ENCODE results near the gene TUBB6. TPM values are rescaled to one million over a fixed set of nuclear protein-coding genes. Genes with fewer than 3 reads are reported as not detected.

The TUBB6 gene
- total and polyA plus RNA-seq, 9 donors, result 230 to 347 (median 284) TPM

GRCh38 chr18:12352188-12352587 lies 44.1 kb downstream of the TUBB6 start:
- no peak for DNase-seq
- H3K36me3 ChIP-seq (ENCODE audit: control insufficient read depth, insufficient read depth, low read length), result peaks cover 65% of the 10 kb centered on the region
- no peak overlapping the region for H3K4me3 ChIP-seq (ENCODE audit: low read length)
- H3K27me3 ChIP-seq (ENCODE audit: control insufficient read depth, insufficient read depth, low read length), result no peaks in the 10 kb centered on the region
- no peaks in the 10 kb centered on the region for H3K9me3 ChIP-seq (replicated peaks; ENCODE audit: control insufficient read depth, low read depth, low read length)
- no peak overlapping the region for H3K27ac ChIP-seq (ENCODE audit: low read length)
- no peaks in the 10 kb centered on the region for H3K4me1 ChIP-seq (ENCODE audit: control insufficient read depth, insufficient read depth, low read length)
- 96% methylated on average over 5 of the region's 5 CpGs for WGBS (ENCODE audit: insufficient coverage)

GRCh38 chr18:12359515-12359927 lies 51.5 kb downstream of the TUBB6 start:
- no peak for DNase-seq
- no peak overlapping the region for H3K4me3 ChIP-seq (ENCODE audit: low read length)
- H3K27ac ChIP-seq (ENCODE audit: low read length), result no peak overlapping the region
- no peaks in the 10 kb centered on the region for H3K27me3 ChIP-seq (ENCODE audit: control insufficient read depth, insufficient read depth, low read length)
- no peaks in the 10 kb centered on the region for H3K4me1 ChIP-seq (ENCODE audit: control insufficient read depth, insufficient read depth, low read length)
- no CpG with 5 or more reads among the region's 5 CpGs for WGBS (ENCODE audit: insufficient coverage)
- H3K36me3 ChIP-seq (ENCODE audit: control insufficient read depth, insufficient read depth, low read length), result peaks cover 69% of the 10 kb centered on the region
- H3K9me3 ChIP-seq (replicated peaks; ENCODE audit: control insufficient read depth, low read depth, low read length), result no peaks in the 10 kb centered on the region

DNA sequence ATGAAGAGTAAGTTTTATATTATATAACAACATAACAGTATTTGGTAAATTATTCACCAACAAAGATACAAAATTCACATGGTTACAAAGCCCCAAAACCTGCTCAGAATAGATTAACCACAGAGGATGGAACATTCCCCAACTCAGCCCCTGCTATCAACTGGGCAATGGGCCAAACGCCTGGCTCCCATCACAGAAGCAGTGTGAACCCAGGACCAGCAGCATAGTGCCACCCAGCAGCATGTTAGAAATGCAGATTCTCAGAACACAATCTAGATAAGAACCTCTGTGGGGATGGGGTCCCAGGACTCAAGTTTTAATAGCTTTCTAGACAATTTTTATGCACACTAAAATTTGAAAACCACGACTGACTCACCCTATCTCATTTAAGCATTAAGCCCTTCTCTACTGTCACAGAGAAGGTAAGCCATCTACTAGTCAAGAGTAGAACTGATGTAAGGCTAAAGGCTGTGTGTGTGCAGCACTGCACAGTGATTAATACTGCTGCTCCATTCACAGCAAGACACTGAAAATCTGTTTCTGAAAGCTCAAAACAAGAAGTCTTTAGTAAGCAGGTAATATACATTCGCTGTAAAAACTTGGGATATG lies 53.8 kb downstream of the TUBB6 start:
- H3K27me3 ChIP-seq (ENCODE audit: control insufficient read depth, insufficient read depth, low read length), result no peaks in the 10 kb centered on the region
- no peaks in the 10 kb centered on the region for H3K9me3 ChIP-seq (replicated peaks; ENCODE audit: control insufficient read depth, low read depth, low read length)
- DNase-seq, result no peak
- H3K27ac ChIP-seq (ENCODE audit: low read length), result no peak overlapping the region
- WGBS (ENCODE audit: insufficient coverage), result 60% methylated on average over 1 of the region's 3 CpGs
- peaks cover 77% of the 10 kb centered on the region for H3K36me3 ChIP-seq (ENCODE audit: control insufficient read depth, insufficient read depth, low read length)
- H3K4me3 ChIP-seq (ENCODE audit: low read length), result no peak overlapping the region
- H3K4me1 ChIP-seq (ENCODE audit: control insufficient read depth, insufficient read depth, low read length), result no peaks in the 10 kb centered on the region

DNA sequence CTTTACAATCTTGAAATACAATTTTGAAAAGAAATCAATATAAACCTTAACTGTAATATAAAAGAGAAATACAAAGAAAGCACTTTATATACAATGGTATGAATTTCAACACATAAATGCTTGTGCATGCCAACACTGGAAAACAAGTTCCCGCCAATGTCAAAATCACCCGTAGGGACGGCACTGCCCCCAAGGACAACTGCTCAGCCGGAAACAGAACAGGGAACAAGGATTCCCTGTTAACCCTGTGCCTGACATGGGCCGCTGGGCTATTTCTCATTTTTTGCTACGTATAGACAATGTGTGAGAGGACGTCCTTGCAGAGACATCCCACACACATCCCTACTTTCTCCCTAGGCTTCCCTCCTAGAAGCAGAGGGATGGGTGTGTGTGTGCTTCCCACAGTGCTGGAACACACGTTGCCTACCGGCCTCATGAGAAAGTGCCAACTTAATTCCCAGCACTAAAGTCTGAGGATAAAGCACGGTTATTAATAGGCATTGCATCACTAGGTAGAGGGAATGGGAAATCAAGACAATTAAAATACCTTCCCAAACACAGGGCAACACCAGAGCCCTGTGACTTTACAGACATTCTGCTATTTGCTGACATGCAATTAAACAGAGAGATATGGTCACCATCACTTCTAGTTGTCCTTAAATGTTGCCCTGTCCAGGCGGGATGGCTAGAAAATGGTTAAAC lies 54.6 kb downstream of the TUBB6 start:
- Histone ChIP-seq H3K4me1 (ENCODE audit: control insufficient read depth, insufficient read depth, low read length) (no peaks in the 10 kb centered on the region), H3K4me3 (ENCODE audit: low read length) (no peak overlapping the region), H3K27me3 (ENCODE audit: control insufficient read depth, insufficient read depth, low read length) (no peaks in the 10 kb centered on the region), H3K27ac (ENCODE audit: low read length) (no peak overlapping the region), H3K36me3 (ENCODE audit: control insufficient read depth, insufficient read depth, low read length) (peaks cover 85% of the 10 kb centered on the region), H3K9me3 (replicated peaks; ENCODE audit: control insufficient read depth, low read depth, low read length) (no peaks in the 10 kb centered on the region)
- WGBS (ENCODE audit: insufficient coverage), result 62% methylated on average over 5 of the region's 11 CpGs
- DNase-seq, result no peak

DNA sequence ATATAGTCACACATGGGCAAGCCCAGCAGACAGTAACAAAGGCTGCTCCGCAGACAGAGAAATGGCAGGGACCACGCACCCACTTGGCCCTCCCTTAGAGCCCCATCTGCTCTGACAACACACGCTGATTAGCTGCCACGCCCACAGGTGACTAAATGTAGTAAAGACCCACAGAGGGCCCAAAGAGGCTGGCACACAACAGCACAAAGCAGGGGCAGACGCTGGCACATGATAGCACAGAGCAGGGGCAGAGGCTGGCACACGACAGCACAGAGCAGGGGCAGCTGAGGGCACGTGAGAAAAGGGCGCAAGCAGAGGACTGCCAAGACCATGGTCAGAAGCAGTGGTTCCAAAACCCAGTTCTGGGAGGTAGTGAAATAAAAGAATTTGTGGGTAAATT lies 58.3 kb downstream of the TUBB6 start:
- peaks cover 65% of the 10 kb centered on the region for H3K36me3 ChIP-seq (ENCODE audit: control insufficient read depth, insufficient read depth, low read length)
- no peaks in the 10 kb centered on the region for H3K4me1 ChIP-seq (ENCODE audit: control insufficient read depth, insufficient read depth, low read length)
- H3K27me3 ChIP-seq (ENCODE audit: control insufficient read depth, insufficient read depth, low read length), result no peaks in the 10 kb centered on the region
- no peak overlapping the region for H3K27ac ChIP-seq (ENCODE audit: low read length)
- no peak overlapping the region for H3K4me3 ChIP-seq (ENCODE audit: low read length)
- 94% methylated on average over 7 of the region's 8 CpGs for WGBS (ENCODE audit: insufficient coverage)
- no peaks in the 10 kb centered on the region for H3K9me3 ChIP-seq (replicated peaks; ENCODE audit: control insufficient read depth, low read depth, low read length)
- no peak for DNase-seq

DNA sequence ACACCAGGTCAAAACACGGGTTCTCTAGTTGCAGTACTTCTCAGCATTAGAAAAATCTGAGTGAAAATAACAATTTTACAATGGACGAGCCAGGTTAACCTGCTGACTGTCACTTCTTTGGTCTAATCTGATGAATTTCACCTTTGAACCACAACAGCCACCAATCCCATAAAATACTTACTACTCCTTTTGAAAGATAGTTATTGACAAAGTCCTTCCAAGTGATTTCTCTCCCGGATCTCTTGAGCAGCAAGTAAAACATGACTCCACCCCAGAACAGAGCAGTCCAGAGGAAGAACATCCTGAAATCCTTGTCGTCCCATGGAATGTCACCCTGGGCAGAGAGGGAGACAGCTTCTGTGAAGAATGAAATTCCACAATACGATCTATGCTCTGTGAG lies 58.7 kb downstream of the TUBB6 start:
- Histone ChIP-seq H3K36me3 (ENCODE audit: control insufficient read depth, insufficient read depth, low read length) (peaks cover 62% of the 10 kb centered on the region), H3K27me3 (ENCODE audit: control insufficient read depth, insufficient read depth, low read length) (no peaks in the 10 kb centered on the region), H3K4me1 (ENCODE audit: control insufficient read depth, insufficient read depth, low read length) (no peaks in the 10 kb centered on the region), H3K27ac (ENCODE audit: low read length) (no peak overlapping the region), H3K9me3 (replicated peaks; ENCODE audit: control insufficient read depth, low read depth, low read length) (no peaks in the 10 kb centered on the region), H3K4me3 (ENCODE audit: low read length) (no peak overlapping the region)
- 81% methylated on average over 2 of the region's 5 CpGs for WGBS (ENCODE audit: insufficient coverage)
- DNase-seq, result no peak

GRCh38 chr18:12369211-12369610 lies 61.2 kb downstream of the TUBB6 start:
- H3K4me3 ChIP-seq (ENCODE audit: low read length), result no peak overlapping the region
- 80% methylated on average over 6 of the region's 7 CpGs for WGBS (ENCODE audit: insufficient coverage)
- DNase-seq, result no peak
- peaks cover 42% of the 10 kb centered on the region for H3K36me3 ChIP-seq (ENCODE audit: control insufficient read depth, insufficient read depth, low read length)
- no peaks in the 10 kb centered on the region for H3K4me1 ChIP-seq (ENCODE audit: control insufficient read depth, insufficient read depth, low read length)
- no peak overlapping the region for H3K27ac ChIP-seq (ENCODE audit: low read length)
- no peaks in the 10 kb centered on the region for H3K9me3 ChIP-seq (replicated peaks; ENCODE audit: control insufficient read depth, low read depth, low read length)
- H3K27me3 ChIP-seq (ENCODE audit: control insufficient read depth, insufficient read depth, low read length), result no peaks in the 10 kb centered on the region

DNA sequence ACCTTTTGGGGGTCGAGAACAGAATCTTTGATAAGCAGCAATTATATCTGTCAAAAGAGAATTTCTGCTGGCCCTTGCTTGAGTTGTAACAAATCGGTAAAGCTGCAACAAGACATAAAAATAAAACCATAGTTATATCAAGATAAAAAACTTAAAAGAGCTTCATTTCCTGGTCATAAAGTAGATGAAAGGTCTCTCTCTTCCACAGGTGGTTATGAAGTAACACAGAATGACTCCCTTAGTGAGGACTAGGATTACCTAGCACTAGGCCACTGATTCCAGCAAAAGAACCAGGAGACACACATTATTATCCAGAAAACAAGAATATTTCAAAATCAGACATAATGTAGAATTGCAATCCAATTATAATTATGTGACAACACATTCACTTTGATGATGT lies 63.5 kb downstream of the TUBB6 start:
- no CpG with 5 or more reads among the region's 2 CpGs for WGBS (ENCODE audit: insufficient coverage)
- H3K36me3 ChIP-seq (ENCODE audit: control insufficient read depth, insufficient read depth, low read length), result peaks cover 25% of the 10 kb centered on the region

GRCh38 chr18:12372406-12372805 lies 64.4 kb downstream of the TUBB6 start:
- Histone ChIP-seq H3K4me3 (ENCODE audit: low read length) (no peak overlapping the region), H3K9me3 (replicated peaks; ENCODE audit: control insufficient read depth, low read depth, low read length) (no peaks in the 10 kb centered on the region), H3K36me3 (ENCODE audit: control insufficient read depth, insufficient read depth, low read length) (peaks cover 17% of the 10 kb centered on the region), H3K27me3 (ENCODE audit: control insufficient read depth, insufficient read depth, low read length) (no peaks in the 10 kb centered on the region), H3K27ac (ENCODE audit: low read length) (no peak overlapping the region), H3K4me1 (ENCODE audit: control insufficient read depth, insufficient read depth, low read length) (peaks cover 20% of the 10 kb centered on the region)
- WGBS (ENCODE audit: insufficient coverage), result no CpG with 5 or more reads among the region's 3 CpGs
- no peak for DNase-seq

More for the DNA sequence above, 63.5 kb downstream of the TUBB6 start:
- no peak overlapping the region for H3K4me3 ChIP-seq (ENCODE audit: low read length)
- no peak for DNase-seq
- no peaks in the 10 kb centered on the region for H3K9me3 ChIP-seq (replicated peaks; ENCODE audit: control insufficient read depth, low read depth, low read length)
- peaks cover 20% of the 10 kb centered on the region for H3K4me1 ChIP-seq (ENCODE audit: control insufficient read depth, insufficient read depth, low read length)
- H3K27ac ChIP-seq (ENCODE audit: low read length), result no peak overlapping the region
- no peaks in the 10 kb centered on the region for H3K27me3 ChIP-seq (ENCODE audit: control insufficient read depth, insufficient read depth, low read length)

- Histone ChIP-seq H3K27me3 (ENCODE audit: control insufficient read depth, insufficient read depth, low read length) (no peaks in the 10 kb centered on the region), H3K4me1 (ENCODE audit: control insufficient read depth, insufficient read depth, low read length) (peaks cover 22% of the 10 kb centered on the region)
- 94% methylated on average over 2 of the region's 4 CpGs for WGBS (ENCODE audit: insufficient coverage)
Measured at GRCh38 chr18:12373116-12373770, 65.2 kb downstream of the TUBB6 start.

More at GRCh38 chr18:12373116-12373770, 65.2 kb downstream of the TUBB6 start:
- Histone ChIP-seq H3K9me3 (replicated peaks; ENCODE audit: control insufficient read depth, low read depth, low read length) (no peaks in the 10 kb centered on the region), H3K4me3 (ENCODE audit: low read length) (no peak overlapping the region), H3K27ac (ENCODE audit: low read length) (no peak overlapping the region), H3K36me3 (ENCODE audit: control insufficient read depth, insufficient read depth, low read length) (peaks cover 14% of the 10 kb centered on the region)
- no peak for DNase-seq

Data from muscle of leg (tissue), 11 donors.